A549 (cell line): Measurements from ENCODE around the gene ASTN1.

Experiments
- MAFK ChIP-seq: fragments of 450-650 bp; IDR thresholded peaks from 2 replicates; pipeline ENCODE4 v1.6.1; 2014; ENCODE audit not compliant: partially characterized antibody
- POLR2A ChIP-seq: IDR thresholded peaks from 2 replicates; pipeline ENCODE4 v1.6.1; 2012; ENCODE audit warnings: mild to moderate bottlenecking, low read length

DNA sequence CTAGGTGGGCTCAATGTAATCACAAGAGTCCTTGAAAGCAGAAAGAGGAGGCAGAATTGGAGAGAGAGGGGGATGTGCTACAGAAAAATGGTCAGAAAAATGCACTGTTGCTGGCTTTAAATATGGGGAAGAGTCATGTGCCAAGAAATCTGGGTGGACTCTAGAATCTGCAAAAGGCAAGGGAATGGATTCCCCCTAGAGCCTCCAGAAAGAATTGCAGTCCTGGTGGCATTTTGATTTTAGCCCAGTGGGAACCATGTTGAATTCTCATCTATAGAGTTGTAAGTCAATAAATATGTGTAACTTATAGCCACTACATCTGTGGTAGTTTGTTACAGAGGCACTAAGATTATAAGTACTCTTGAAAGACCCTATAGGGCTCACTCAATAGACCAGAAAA is 210.3 kb downstream of the ASTN1 start:
- TF ChIP-seq POLR2A (no peak), MAFK (no peak)
